ENCODE data around the gene DGAT2. TPM values are rescaled to one million over a fixed set of nuclear protein-coding genes. Genes with fewer than 3 reads are reported as not detected.

DGAT2 gene
- total RNA-seq (2014; rRNA removed; shearing (Covaris generic); ENCODE audit: low replicate concordance): 8.6 and 10.3 TPM in 2 replicates

GRCh38 chr11:75768112-75768908 is at the start of gene DGAT2:
Gene DGAT2, plus strand, starts transcription at chr11:75768778. Its CDS starts 214 bp downstream, at chr11:75768992.
- H3K9me3 ChIP-seq: no peaks in the 10 kb centered on the region
- H3K36me3 ChIP-seq: no peaks in the 10 kb centered on the region
- H3K27me3 ChIP-seq: peaks cover 14% of the 10 kb centered on the region
- DNase-seq: peak; percentile 74
- peak within 1 kb of the TSS; percentile 45 for H3K4me3 ChIP-seq

GRCh38 chr11:75719340-75720239 is 49.0 kb upstream of the DGAT2 start:
- H3K27me3 ChIP-seq: no peaks in the 10 kb centered on the region
- no peak overlapping the region for H3K4me3 ChIP-seq
- H3K36me3 ChIP-seq: no peaks in the 10 kb centered on the region
- H3K9me3 ChIP-seq: no peaks in the 10 kb centered on the region
- no peak for DNase-seq

- no peaks in the 10 kb centered on the region for H3K9me3 ChIP-seq
- no peak for DNase-seq
- H3K36me3 ChIP-seq: no peaks in the 10 kb centered on the region
- H3K27me3 ChIP-seq: no peaks in the 10 kb centered on the region
- H3K4me3 ChIP-seq: no peak overlapping the region
These were observed 47.9 kb upstream of the DGAT2 start for GRCh38 chr11:75720639-75721038.

- Histone ChIP-seq H3K27me3 (no peaks in the 10 kb centered on the region), H3K9me3 (no peaks in the 10 kb centered on the region), H3K4me3 (no peak overlapping the region), H3K36me3 (no peaks in the 10 kb centered on the region)
- no peak for DNase-seq
These were observed 46.5 kb upstream of the DGAT2 start for GRCh38 chr11:75721852-75722668.

GRCh38 chr11:75722669-75723042 is 45.9 kb upstream of the DGAT2 start:
- Histone ChIP-seq H3K9me3 (no peaks in the 10 kb centered on the region), H3K27me3 (no peaks in the 10 kb centered on the region), H3K4me3 (no peak overlapping the region), H3K36me3 (no peaks in the 10 kb centered on the region)
- DNase-seq: no peak

- H3K4me3 ChIP-seq: no peak overlapping the region
These were observed 42.8 kb upstream of the DGAT2 start for GRCh38 chr11:75725547-75726320.

GRCh38 chr11:75728992-75729391 is 39.6 kb upstream of the DGAT2 start:
- H3K27me3 ChIP-seq: no peaks in the 10 kb centered on the region
- no peaks in the 10 kb centered on the region for H3K36me3 ChIP-seq
- DNase-seq: peak; percentile 17

More at GRCh38 chr11:75725547-75726320, 42.8 kb upstream of the DGAT2 start:
- DNase-seq: no peak
- Histone ChIP-seq H3K9me3 (no peaks in the 10 kb centered on the region), H3K27me3 (no peaks in the 10 kb centered on the region), H3K36me3 (no peaks in the 10 kb centered on the region)

GRCh38 chr11:75731095-75731494 is 37.5 kb upstream of the DGAT2 start:
- DNase-seq: no peak
- Histone ChIP-seq H3K36me3 (no peaks in the 10 kb centered on the region), H3K4me3 (no peak overlapping the region), H3K9me3 (no peaks in the 10 kb centered on the region), H3K27me3 (no peaks in the 10 kb centered on the region)

More at GRCh38 chr11:75728992-75729391, 39.6 kb upstream of the DGAT2 start:
- Histone ChIP-seq H3K4me3 (no peak overlapping the region), H3K9me3 (no peaks in the 10 kb centered on the region)

GRCh38 chr11:75733071-75733430 is 35.5 kb upstream of the DGAT2 start:
- Histone ChIP-seq H3K9me3 (no peaks in the 10 kb centered on the region), H3K27me3 (no peaks in the 10 kb centered on the region; the same call in 1 of the 2 replicates), H3K4me3 (no peak overlapping the region), H3K36me3 (no peaks in the 10 kb centered on the region)
- no peak for DNase-seq

- Histone ChIP-seq H3K4me3 (no peak overlapping the region), H3K36me3 (no peaks in the 10 kb centered on the region), H3K9me3 (no peaks in the 10 kb centered on the region), H3K27me3 (no peaks in the 10 kb centered on the region; the same call in 1 of the 2 replicates)
- peak; percentile 90 for DNase-seq
These were observed 35.0 kb upstream of the DGAT2 start for GRCh38 chr11:75733431-75734107.

- no peaks in the 10 kb centered on the region for H3K36me3 ChIP-seq
- H3K9me3 ChIP-seq: no peaks in the 10 kb centered on the region
- H3K27me3 ChIP-seq: no peaks in the 10 kb centered on the region; the same call in 1 of the 2 replicates
- no peak for DNase-seq
- H3K4me3 ChIP-seq: no peak overlapping the region
These were observed 33.9 kb upstream of the DGAT2 start for GRCh38 chr11:75734491-75735180.

GRCh38 chr11:75735181-75735845 is 33.3 kb upstream of the DGAT2 start:
- H3K36me3 ChIP-seq: no peaks in the 10 kb centered on the region
- peaks cover 4% of the 10 kb centered on the region; the same call in 1 of the 2 replicates for H3K27me3 ChIP-seq
- H3K4me3 ChIP-seq: no peak overlapping the region
- no peaks in the 10 kb centered on the region for H3K9me3 ChIP-seq
- DNase-seq: no peak

- H3K4me3 ChIP-seq: no peak overlapping the region
- H3K27me3 ChIP-seq: peaks cover 4% of the 10 kb centered on the region; the same call in 1 of the 2 replicates
- no peaks in the 10 kb centered on the region for H3K36me3 ChIP-seq
- no peak for DNase-seq
- no peaks in the 10 kb centered on the region for H3K9me3 ChIP-seq
These were observed 31.3 kb upstream of the DGAT2 start for GRCh38 chr11:75737314-75737713.

- peaks cover 7% of the 10 kb centered on the region for H3K27me3 ChIP-seq
- H3K9me3 ChIP-seq: no peaks in the 10 kb centered on the region
- no peaks in the 10 kb centered on the region for H3K36me3 ChIP-seq
- H3K4me3 ChIP-seq: no peak overlapping the region
- DNase-seq: no peak
These were observed 27.9 kb upstream of the DGAT2 start for GRCh38 chr11:75740681-75741080.
